ENCODE results near the gene EXOC3L4. TPM values are rescaled to one million over a fixed set of nuclear protein-coding genes. Genes with fewer than 3 reads are reported as not detected.
"Not testable (repeated sequence)": the region's sequence is repeated elsewhere in the genome, so short reads cannot be mapped to it uniquely, and the experiment has no call there.

EXOC3L4 gene
- polyA plus RNA-seq (2011; rRNA removed) (0.94 and 1.5 TPM in 2 replicates), polyA plus RNA-seq (2017; fragmentation: RNase III; extraction: RNeasy Plus Mini Kit Qiagen cat#74134 plus additional on column Dnase treatment) (4.3 to 4.9 TPM (median 4.7 TPM) in 3 replicates), polyA minus RNA-seq (2011; rRNA and poly(A)+ RNA removed) (1.2 and 2.7 TPM in 2 replicates)
- polyA plus RNA-seq (2012; cell fraction: cytosol; rRNA removed): 4.3 and 7.2 TPM in 2 replicates
- 15.2 and 17.0 TPM in 2 replicates for polyA plus RNA-seq (2012; cell fraction: nucleus; rRNA removed)

DNA sequence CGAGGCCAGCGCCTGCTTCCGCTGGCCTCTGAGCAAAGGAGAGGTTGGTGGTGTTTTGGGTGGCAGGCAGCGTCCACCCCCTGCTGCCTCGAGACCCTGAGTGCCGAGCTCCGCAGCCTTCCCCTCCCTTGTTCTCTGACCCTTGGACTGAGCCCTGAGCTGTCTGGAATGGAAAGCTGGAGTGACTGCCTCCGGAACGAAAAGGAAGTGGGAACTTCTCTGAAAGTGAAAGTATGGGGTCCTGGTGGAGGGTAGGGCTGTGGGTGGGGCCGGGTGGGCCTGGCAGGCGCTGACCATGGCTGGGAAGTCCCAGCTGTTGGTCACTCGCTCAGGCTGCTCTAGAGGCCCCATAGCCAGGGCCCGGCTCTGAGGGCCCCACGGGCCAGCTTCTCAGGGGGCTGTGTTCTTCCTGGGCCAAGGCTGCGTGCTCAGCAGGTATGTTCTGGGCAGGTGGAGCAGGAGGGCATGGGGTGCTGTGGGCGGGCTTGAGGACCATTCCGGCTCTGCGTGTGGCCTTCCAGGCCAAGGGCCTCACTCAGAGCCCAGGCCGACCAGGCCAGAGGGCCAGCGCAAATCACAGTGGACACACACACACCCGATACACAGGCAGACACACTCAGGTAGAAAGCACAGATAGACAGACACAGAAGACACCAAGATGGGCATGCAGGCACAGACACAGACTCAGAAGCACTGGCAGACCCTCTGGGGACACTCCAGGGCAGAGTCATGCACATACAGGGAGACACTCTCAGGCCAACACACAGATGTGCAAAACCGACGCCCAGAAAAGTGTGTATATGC is at the start of gene EXOC3L4:
Gene EXOC3L4 (plus strand): TSS at position 320 of the 804 bp plus-strand sequence. CDS start 5,495 bp downstream, outside the sequence.
- WGBS (ENCODE audit: missing lambda C conversion rate): 78% methylated on average over 16 of the region's 23 CpGs
- Histone ChIP-seq H3K9me3 (no peaks in the 10 kb centered on the region), H3K4me1 (peaks cover 39% of the 10 kb centered on the region), H3K4me3 (no peak within 1 kb of the TSS), H3K27ac (peak within 1 kb of the TSS; percentile 32 to 76; a peak in 3 of 6 replicates), H3K4me2 (peak within 1 kb of the TSS; percentile 13; the same call in 1 of the 3 replicates)
- no peak for ATAC-seq
- TF ChIP-seq FOSB (CRISPR knock-in tag; IDR thresholded peaks at IDR 0.05) (no peak), SMC3 (IDR thresholded peaks at IDR 0.05) (no peak)
- no peak for DNase-seq (ENCODE audit: low read depth in 1 of 2, low spot score in 1 of 2)
- POLR2A ChIA-PET: no interaction called here
- CTCF ChIA-PET: interaction anchor here (0.6 to 14.0 kb wide), 9 partner anchors 8 to 200 kb away, joined by 3 to 259 read pairs (median 4); no protein-coding TSS in a partner anchor
- no peak for FAIRE-seq

DNA sequence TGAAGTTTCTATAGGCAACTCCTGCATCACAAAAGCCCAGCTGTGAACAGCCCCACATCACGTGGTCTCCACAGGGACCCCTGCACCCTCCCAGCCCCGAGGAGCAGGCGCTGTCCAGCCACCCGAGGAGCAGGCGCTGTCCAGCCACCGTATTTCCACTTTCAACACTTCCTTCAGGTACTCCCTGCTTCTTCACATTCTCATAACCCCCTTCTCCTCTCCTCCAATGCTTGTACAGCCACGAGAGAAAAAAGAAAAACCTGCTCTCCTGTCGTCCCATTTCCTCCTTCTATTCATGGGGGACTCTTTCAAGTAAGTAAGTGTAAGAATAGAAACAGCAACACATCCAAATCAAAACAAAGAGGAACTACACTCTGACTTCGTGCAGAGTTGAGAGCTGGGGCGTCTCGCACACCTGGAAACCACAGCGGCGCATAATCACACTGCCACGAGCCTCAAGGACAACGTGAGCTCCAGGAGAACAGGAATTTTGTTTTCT is 49.1 kb upstream of the EXOC3L4 start:
- no peak overlapping the region for H3K27ac ChIP-seq
- WGBS (ENCODE audit: missing lambda C conversion rate): 88% methylated on average over 15 of the region's 15 CpGs
- H3K9me3 ChIP-seq: peaks cover 4% of the 10 kb centered on the region; the same call in 2 of the 3 replicates
- ATAC-seq: no peak
- H3K4me1 ChIP-seq: no peaks in the 10 kb centered on the region; the same call in 2 of the 3 replicates
- no peak for TF ChIP-seq RARB (CRISPR knock-in tag; IDR thresholded peaks at IDR 0.05)
- TF ChIP-seq, protein P1, sequence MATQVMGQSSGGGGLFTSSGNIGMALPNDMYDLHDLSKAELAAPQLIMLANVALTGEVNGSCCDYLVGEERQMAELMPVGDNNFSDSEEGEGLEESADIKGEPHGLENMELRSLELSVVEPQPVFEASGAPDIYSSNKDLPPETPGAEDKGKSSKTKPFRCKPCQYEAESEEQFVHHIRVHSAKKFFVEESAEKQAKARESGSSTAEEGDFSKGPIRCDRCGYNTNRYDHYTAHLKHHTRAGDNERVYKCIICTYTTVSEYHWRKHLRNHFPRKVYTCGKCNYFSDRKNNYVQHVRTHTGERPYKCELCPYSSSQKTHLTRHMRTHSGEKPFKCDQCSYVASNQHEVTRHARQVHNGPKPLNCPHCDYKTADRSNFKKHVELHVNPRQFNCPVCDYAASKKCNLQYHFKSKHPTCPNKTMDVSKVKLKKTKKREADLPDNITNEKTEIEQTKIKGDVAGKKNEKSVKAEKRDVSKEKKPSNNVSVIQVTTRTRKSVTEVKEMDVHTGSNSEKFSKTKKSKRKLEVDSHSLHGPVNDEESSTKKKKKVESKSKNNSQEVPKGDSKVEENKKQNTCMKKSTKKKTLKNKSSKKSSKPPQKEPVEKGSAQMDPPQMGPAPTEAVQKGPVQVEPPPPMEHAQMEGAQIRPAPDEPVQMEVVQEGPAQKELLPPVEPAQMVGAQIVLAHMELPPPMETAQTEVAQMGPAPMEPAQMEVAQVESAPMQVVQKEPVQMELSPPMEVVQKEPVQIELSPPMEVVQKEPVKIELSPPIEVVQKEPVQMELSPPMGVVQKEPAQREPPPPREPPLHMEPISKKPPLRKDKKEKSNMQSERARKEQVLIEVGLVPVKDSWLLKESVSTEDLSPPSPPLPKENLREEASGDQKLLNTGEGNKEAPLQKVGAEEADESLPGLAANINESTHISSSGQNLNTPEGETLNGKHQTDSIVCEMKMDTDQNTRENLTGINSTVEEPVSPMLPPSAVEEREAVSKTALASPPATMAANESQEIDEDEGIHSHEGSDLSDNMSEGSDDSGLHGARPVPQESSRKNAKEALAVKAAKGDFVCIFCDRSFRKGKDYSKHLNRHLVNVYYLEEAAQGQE (IDR thresholded peaks at IDR 0.05): peak; percentile 14; the same call in 1 of the 2 replicates
- H3K4me3 ChIP-seq: no peak overlapping the region
- DNase-seq (ENCODE audit: low read depth in 1 of 2, low spot score in 1 of 2): no peak
- no peak for FAIRE-seq
- no peak overlapping the region for H3K4me2 ChIP-seq
- ChIA-PET POLR2A (no interaction called here), CTCF (interaction anchor here (1.5 to 2.1 kb wide), 2 partner anchors 27 to 29 kb away, joined by 3 to 5 read pairs; no protein-coding TSS in a partner anchor)

DNA sequence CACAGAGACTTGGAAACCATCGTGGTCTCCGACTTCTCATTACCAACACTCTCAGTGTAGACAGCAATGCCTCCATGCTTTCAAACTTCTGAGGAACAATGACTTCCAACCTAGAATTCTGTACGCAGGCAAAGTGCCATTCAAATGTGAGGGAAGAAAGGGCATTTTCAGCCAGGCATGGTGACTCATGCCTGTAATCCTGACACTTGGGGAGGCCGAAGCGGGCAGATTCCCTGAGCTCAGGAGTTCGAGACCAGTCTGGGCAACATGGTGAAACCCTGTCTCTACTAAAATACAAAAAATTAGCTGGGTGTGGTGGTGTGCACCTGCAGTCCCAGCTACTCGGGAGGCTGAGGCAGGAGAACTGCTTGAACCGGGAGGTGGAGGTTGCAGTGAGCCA is 47.1 kb upstream of the EXOC3L4 start:
- H3K27ac ChIP-seq; H3K4me3 ChIP-seq; H3K9me3 ChIP-seq; POLR2A ChIA-PET; ATAC-seq; DNase-seq (ENCODE audit: low read depth in 1 of 2, low spot score in 1 of 2); H3K4me2 ChIP-seq; FAIRE-seq; TF ChIP-seq FOSL2 (IDR thresholded peaks at IDR 0.05): not testable (repeated sequence)
- 0 out of 2 replicates have a peak, but pooled peaks have one; percentile 25 for TF ChIP-seq FOSL2 (CRISPR knock-in tag; IDR thresholded peaks at IDR 0.05)
- H3K4me1 ChIP-seq: peaks cover 15% of the 10 kb centered on the region
- WGBS (ENCODE audit: missing lambda C conversion rate): 96% methylated on average over 8 of the region's 8 CpGs
- CTCF ChIA-PET: interaction anchor here (1.3 to 1.5 kb wide), 2 partner anchors 12 to 17 kb away, joined by 3 to 4 read pairs; no protein-coding TSS in a partner anchor

DNA sequence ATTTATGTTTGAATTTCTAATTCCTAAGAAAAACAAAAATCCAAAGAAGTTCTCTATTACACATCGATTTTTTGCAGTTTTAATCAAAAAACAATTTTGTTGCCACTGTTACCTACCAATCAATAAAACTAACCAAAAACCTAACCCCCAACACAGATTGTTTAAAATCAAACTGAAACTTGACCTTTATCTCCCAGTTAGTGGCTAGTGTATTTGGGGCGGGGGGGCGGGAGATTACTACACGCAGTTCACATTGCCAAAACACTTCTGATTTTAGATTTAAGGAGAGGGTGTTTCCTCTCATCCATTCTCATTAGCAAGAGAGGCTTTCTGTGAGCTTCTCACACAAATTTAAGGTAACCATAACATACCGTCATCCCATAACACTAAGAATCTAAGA is 43.6 kb upstream of the EXOC3L4 start:
- ATAC-seq: no peak
- Histone ChIP-seq H3K4me3 (no peak overlapping the region), H3K4me2 (peak overlapping the region; percentile 19; the same call in 2 of the 3 replicates), H3K4me1 (peaks cover 29% of the 10 kb centered on the region), H3K27ac (no peak overlapping the region; a peak in 2 of 6 replicates), H3K9me3 (no peaks in the 10 kb centered on the region)
- no peak for DNase-seq (ENCODE audit: low read depth in 1 of 2, low spot score in 1 of 2)
- 85% methylated on average over 5 of the region's 5 CpGs for WGBS (ENCODE audit: missing lambda C conversion rate)
- ChIA-PET POLR2A (no interaction called here), CTCF (no interaction called here)
- FAIRE-seq: no peak
- TF ChIP-seq, protein P2, sequence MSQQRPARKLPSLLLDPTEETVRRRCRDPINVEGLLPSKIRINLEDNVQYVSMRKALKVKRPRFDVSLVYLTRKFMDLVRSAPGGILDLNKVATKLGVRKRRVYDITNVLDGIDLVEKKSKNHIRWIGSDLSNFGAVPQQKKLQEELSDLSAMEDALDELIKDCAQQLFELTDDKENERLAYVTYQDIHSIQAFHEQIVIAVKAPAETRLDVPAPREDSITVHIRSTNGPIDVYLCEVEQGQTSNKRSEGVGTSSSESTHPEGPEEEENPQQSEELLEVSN (IDR thresholded peaks at IDR 0.05; ENCODE audit: borderline replicate concordance, low read depth): no peak
- no peak for TF ChIP-seq ZNF302 (CRISPR knock-in tag; IDR thresholded peaks at IDR 0.05)
- TF ChIP-seq, protein P3, sequence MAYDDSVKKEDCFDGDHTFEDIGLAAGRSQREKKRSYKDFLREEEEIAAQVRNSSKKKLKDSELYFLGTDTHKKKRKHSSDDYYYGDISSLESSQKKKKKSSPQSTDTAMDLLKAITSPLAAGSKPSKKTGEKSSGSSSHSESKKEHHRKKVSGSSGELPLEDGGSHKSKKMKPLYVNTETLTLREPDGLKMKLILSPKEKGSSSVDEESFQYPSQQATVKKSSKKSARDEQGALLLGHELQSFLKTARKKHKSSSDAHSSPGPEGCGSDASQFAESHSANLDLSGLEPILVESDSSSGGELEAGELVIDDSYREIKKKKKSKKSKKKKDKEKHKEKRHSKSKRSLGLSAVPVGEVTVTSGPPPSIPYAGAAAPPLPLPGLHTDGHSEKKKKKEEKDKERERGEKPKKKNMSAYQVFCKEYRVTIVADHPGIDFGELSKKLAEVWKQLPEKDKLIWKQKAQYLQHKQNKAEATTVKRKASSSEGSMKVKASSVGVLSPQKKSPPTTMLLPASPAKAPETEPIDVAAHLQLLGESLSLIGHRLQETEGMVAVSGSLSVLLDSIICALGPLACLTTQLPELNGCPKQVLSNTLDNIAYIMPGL (CRISPR knock-in tag; IDR thresholded peaks at IDR 0.05; ENCODE audit: borderline replicate concordance): no peak
- TF ChIP-seq, protein P4, sequence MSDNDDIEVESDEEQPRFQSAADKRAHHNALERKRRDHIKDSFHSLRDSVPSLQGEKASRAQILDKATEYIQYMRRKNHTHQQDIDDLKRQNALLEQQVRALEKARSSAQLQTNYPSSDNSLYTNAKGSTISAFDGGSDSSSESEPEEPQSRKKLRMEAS (IDR thresholded peaks at IDR 0.05): no peak
- no peak for TF ChIP-seq RFX5 (IDR thresholded peaks at IDR 0.05)
- TF ChIP-seq EHMT2 (IDR thresholded peaks at IDR 0.05; ENCODE audit: low read depth): no peak
- no peak for TF ChIP-seq ESRRA (IDR thresholded peaks at IDR 0.05; ENCODE audit: borderline replicate concordance, low read length)
- no peak for TF ChIP-seq FOXS1 (CRISPR knock-in tag; IDR thresholded peaks at IDR 0.05)
- no peak for TF ChIP-seq JUN (IDR thresholded peaks at IDR 0.05)
- TF ChIP-seq, protein P5, sequence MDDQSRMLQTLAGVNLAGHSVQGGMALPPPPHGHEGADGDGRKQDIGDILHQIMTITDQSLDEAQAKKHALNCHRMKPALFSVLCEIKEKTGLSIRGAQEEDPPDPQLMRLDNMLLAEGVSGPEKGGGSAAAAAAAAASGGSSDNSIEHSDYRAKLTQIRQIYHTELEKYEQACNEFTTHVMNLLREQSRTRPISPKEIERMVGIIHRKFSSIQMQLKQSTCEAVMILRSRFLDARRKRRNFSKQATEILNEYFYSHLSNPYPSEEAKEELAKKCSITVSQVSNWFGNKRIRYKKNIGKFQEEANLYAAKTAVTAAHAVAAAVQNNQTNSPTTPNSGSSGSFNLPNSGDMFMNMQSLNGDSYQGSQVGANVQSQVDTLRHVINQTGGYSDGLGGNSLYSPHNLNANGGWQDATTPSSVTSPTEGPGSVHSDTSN (IDR thresholded peaks at IDR 0.05): no peak
- TF ChIP-seq ZSCAN20 (CRISPR knock-in tag; IDR thresholded peaks at IDR 0.05): no peak
- TF ChIP-seq, protein P6, sequence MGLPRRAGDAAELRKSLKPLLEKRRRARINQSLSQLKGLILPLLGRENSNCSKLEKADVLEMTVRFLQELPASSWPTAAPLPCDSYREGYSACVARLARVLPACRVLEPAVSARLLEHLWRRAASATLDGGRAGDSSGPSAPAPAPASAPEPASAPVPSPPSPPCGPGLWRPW (IDR thresholded peaks at IDR 0.05): no peak
